Hepatocyte (in vitro differentiated cells): ENCODE data around the gene MGAT4A.
"Not testable (repeated sequence)": the region's sequence is repeated elsewhere in the genome, so short reads cannot be mapped to it uniquely, and the experiment has no call there.

ENCODE experiments used
- EZH2 ChIP-seq: fragments of 200-600 bp; sonication (generic); IDR thresholded peaks from 2 replicates; pipeline ENCODE4 v1.6.1; 2016; ENCODE audit warnings: antibody characterized with exemption, mild to moderate bottlenecking, borderline replicate concordance
- EZH2phosphoT487 ChIP-seq: fragments of 200-600 bp; sonication (generic); IDR thresholded peaks from one replicate; pipeline ENCODE4 v1.6.1; 2018; ENCODE audit warnings: antibody characterized with exemption, mild to moderate bottlenecking, low read depth, moderate library complexity; ENCODE audit not compliant: unreplicated experiment, severe bottlenecking
- TF ChIP-seq, protein P1 (sequence below): fragments of 200-600 bp; sonication (generic); IDR thresholded peaks from 2 replicates; pipeline ENCODE4 v1.5.1; 2016; ENCODE audit warnings: antibody characterized with exemption, mild to moderate bottlenecking; ENCODE audit not compliant: poor library complexity

DNA sequence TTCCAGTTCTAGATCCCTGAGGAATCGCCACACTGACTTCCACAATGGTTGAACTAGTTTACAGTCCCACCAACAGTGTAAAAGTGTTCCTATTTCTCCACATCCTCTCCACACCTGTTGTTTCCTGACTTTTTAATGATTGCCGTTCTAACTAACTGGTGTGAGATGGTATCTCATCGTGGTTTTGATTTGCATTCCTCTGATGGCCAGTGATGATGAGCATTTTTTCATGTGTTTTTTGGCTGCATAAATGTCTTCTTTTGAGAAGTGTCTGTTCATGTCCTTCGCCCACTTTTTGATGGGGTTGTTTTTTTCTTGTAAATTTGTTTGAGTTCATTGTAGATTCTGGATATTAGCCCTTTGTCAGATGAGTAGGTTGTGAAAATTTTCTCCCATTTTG lies 136.3 kb downstream of the MGAT4A start:
- TF ChIP-seq, protein P1, sequence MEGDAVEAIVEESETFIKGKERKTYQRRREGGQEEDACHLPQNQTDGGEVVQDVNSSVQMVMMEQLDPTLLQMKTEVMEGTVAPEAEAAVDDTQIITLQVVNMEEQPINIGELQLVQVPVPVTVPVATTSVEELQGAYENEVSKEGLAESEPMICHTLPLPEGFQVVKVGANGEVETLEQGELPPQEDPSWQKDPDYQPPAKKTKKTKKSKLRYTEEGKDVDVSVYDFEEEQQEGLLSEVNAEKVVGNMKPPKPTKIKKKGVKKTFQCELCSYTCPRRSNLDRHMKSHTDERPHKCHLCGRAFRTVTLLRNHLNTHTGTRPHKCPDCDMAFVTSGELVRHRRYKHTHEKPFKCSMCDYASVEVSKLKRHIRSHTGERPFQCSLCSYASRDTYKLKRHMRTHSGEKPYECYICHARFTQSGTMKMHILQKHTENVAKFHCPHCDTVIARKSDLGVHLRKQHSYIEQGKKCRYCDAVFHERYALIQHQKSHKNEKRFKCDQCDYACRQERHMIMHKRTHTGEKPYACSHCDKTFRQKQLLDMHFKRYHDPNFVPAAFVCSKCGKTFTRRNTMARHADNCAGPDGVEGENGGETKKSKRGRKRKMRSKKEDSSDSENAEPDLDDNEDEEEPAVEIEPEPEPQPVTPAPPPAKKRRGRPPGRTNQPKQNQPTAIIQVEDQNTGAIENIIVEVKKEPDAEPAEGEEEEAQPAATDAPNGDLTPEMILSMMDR, result not testable (repeated sequence)
- TF ChIP-seq EZH2, EZH2phosphoT487: not testable (repeated sequence)
